Brain microvascular endothelial cell (primary cell): ENCODE measurements around the gene TSPEAR.

Source experiments
- DNase-seq: peaks from one replicate; pipeline ENCODE4 v3.0.0-alpha.2; 2020
- H3K27ac ChIP-seq: fragments of 250-450 bp; sonication (Bioruptor Pico); 2 replicates; pipeline ENCODE4 v1.5.1; 2020; ENCODE audit warnings: mild to moderate bottlenecking, moderate library complexity
- H3K27me3 ChIP-seq: fragments of 250-450 bp; sonication (Bioruptor Pico); replicated peaks from 2 replicates; pipeline ENCODE4 v1.5.1; 2020; ENCODE audit warnings: mild to moderate bottlenecking
- H3K36me3 ChIP-seq: fragments of 250-450 bp; sonication (Bioruptor Pico); replicated peaks from 2 replicates; pipeline ENCODE4 v1.5.1; 2020; ENCODE audit warnings: mild to moderate bottlenecking
- H3K4me3 ChIP-seq: 2 replicates; pipeline ENCODE4 v1.5.1; 2011; ENCODE audit warnings: low read depth, mild to moderate bottlenecking, control low read depth, low read length, moderate library complexity
- CTCF ChIP-seq: IDR thresholded peaks from 2 replicates; pipeline ENCODE4 v1.5.1; 2011; ENCODE audit warnings: low read depth, mild to moderate bottlenecking, moderate library complexity, low read length, control low read depth, inconsistent platforms; ENCODE audit errors: missing control alignments
- in situ Hi-C: cut with HindIII; loops from 2 replicates; pipeline ENCODE4 v1.10.0; 2017; ENCODE audit warnings: low sequenced_read_pairs, low pct_ligation_motif_present

Gene TSPEAR

GRCh38 chr21:44529011-44529421 lies 182.4 kb downstream of the TSPEAR start:
- in situ Hi-C loops, result no loop called here
- Histone ChIP-seq H3K27me3 (no peaks in the 10 kb centered on the region), H3K27ac (no peak overlapping the region), H3K36me3 (no peaks in the 10 kb centered on the region), H3K4me3 (no peak overlapping the region)
- no peak for DNase-seq
- no peak for TF ChIP-seq CTCF

GRCh38 chr21:44528634-44528995 lies 182.8 kb downstream of the TSPEAR start:
- TF ChIP-seq CTCF, result no peak
- no peak overlapping the region for H3K4me3 ChIP-seq
- no peak overlapping the region for H3K27ac ChIP-seq
- no peaks in the 10 kb centered on the region for H3K36me3 ChIP-seq
- DNase-seq, result no peak
- no peaks in the 10 kb centered on the region for H3K27me3 ChIP-seq
- in situ Hi-C loops, result no loop called here

GRCh38 chr21:44527983-44528633 lies 183.3 kb downstream of the TSPEAR start:
- TF ChIP-seq CTCF, result no peak
- in situ Hi-C loops, result no loop called here
- no peaks in the 10 kb centered on the region for H3K36me3 ChIP-seq
- H3K4me3 ChIP-seq, result no peak overlapping the region
- no peak overlapping the region for H3K27ac ChIP-seq
- DNase-seq, result no peak
- no peaks in the 10 kb centered on the region for H3K27me3 ChIP-seq

- no peaks in the 10 kb centered on the region for H3K27me3 ChIP-seq
- in situ Hi-C loops, result no loop called here
- DNase-seq, result no peak
Observed at GRCh38 chr21:44527156-44527982, 184.0 kb downstream of the TSPEAR start.

GRCh38 chr21:44526096-44526997 lies 185.0 kb downstream of the TSPEAR start:
- in situ Hi-C loops, result no loop called here
- no peaks in the 10 kb centered on the region for H3K36me3 ChIP-seq
- no peak overlapping the region for H3K27ac ChIP-seq
- TF ChIP-seq CTCF, result no peak
- H3K4me3 ChIP-seq, result no peak overlapping the region
- H3K27me3 ChIP-seq, result no peaks in the 10 kb centered on the region
- no peak for DNase-seq

More at GRCh38 chr21:44527156-44527982, 184.0 kb downstream of the TSPEAR start:
- TF ChIP-seq CTCF, result no peak
- Histone ChIP-seq H3K27ac (no peak overlapping the region), H3K36me3 (no peaks in the 10 kb centered on the region), H3K4me3 (no peak overlapping the region)
